ENCODE data around the gene DHX34.
"Not testable (repeated sequence)": the region's sequence is repeated elsewhere in the genome, so short reads cannot be mapped to it uniquely, and the experiment has no call there.

The DHX34 gene

DNA sequence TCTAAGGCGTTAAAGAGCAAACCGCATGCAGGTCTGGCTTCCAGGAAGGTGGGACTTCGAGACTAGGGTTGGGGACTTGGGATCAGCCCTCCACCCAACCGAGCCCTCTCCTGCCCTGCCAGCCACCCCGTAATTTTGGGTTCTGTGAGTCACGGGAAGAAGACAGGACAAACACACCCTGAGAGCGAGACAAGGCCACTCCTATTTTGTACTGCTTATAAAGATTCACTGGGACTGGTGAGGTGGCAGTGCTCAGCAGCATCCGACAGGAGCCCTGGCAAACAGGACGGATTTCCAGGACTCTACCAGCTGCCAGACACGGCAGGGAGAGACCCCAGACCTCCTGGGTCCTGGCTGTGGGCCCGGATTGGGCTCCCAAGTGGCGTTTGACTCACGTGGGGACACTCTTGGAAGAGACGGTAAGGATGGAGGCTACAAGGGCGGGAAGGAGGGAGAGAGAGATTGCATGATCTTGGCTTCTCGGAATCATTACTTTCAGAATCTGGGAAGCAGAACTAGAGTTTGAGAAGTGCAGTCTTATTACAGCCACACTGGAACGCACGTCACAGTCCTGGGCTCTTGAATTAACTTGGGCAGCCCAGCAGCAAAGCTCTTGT is 17.1 kb upstream of the DHX34 start, which contains the start of gene C5AR2:
C5AR2 (plus strand) TSS at position 245 of the 617 bp plus-strand sequence. CDS start 8,625 bp downstream, outside the sequence.
- no peaks in the 10 kb centered on the region for H3K27me3 ChIP-seq (ENCODE audit: control insufficient read depth, insufficient read depth, low read length)
- H3K9me3 ChIP-seq (ENCODE audit: control insufficient read depth, low read depth, low read length): no peaks in the 10 kb centered on the region
- no peaks in the 10 kb centered on the region for H3K36me3 ChIP-seq (ENCODE audit: control insufficient read depth, low read depth, low read length)
- no peak within 1 kb of the TSS for H3K4me3 ChIP-seq (ENCODE audit: low read length)
- H3K9ac ChIP-seq (ENCODE audit: low read length): no peak within 1 kb of the TSS
- H3K27ac ChIP-seq (ENCODE audit: low read length): no peak within 1 kb of the TSS
- H3K4me1 ChIP-seq (ENCODE audit: control insufficient read depth, low read depth, low read length): no peaks in the 10 kb centered on the region

DNA sequence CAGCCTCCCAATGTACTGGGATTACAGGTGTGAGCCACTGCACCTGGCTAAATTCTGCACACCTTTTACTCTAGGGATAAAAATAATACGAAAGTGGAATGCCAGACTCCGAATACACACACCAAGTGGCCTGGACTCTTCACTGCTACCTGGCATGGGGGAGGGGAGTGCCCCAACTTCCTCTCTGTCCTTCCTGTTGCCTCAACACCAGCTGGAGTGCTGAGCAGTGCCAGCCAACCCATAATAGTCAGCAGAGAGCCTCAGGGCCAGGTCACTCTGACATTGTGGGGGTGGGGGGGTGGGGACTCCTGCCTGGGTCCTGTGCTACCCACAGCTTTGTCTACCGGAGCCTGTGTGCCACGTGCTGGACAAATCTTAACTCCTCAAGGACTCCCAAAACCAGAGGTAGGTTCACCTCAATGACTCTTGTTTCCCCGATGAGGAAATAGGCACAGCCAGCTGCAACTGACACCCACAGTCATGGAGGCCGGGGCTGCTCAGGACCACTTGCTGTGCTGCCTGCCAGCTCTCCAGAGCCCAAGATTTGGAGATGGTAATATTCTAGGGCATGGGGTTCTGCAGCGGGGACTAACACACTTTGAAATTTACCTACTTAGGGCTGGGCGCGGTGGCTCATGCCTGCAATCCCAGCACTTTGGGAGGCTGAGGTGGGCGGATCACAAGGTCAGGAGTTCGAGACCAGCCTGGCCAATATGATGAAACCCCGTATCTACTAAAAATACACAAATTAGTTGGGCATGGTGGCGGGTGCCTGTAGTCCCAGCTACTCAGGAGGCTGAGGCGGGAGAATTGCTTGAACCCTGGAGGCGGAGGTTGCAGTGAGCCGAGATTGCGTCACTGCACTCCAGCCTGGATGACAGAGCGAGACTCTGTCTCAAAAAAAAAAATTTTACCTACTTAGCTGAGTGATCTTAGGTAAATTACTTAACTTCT is 12.1 kb upstream of the DHX34 start:
- not testable (repeated sequence) for H3K9ac ChIP-seq (ENCODE audit: low read length); H3K27me3 ChIP-seq (ENCODE audit: control insufficient read depth, insufficient read depth, low read length); H3K36me3 ChIP-seq (ENCODE audit: control insufficient read depth, low read depth, low read length); H3K4me3 ChIP-seq (ENCODE audit: low read length); H3K4me1 ChIP-seq (ENCODE audit: control insufficient read depth, low read depth, low read length); H3K9me3 ChIP-seq (ENCODE audit: control insufficient read depth, low read depth, low read length); H3K27ac ChIP-seq (ENCODE audit: low read length)

DNA sequence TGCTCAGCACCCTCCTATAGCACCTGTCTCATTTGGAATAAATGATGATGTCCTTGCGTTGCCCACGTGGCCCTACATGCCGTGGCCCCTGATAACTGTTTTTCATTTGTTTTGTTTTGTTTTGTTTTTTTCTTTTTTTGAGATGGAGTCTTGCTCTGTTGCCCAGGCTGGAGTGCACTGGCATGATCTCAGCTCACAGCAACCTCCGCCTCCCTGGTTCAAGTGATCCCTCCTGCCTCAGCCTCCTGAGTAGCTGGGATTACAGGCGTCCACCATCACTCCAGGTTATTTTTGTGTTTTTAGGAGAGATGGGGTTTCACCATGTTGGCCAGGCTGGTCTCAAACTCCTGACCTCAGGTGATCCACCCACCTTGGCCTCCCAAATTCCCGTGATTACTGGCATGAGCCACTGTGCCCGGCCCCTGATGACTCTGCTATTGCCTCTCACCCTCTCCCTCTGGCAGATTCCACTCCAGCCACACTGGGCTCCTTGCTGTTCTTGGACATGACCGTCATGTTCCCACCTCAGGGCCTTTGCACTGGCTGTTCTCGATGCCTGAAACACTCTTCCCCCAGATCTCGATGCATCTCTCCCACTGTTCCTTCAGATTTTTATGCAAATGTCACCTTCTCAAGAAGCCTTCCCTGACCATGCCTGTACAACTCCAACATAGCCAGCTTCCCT is 9.8 kb upstream of the DHX34 start:
- Histone ChIP-seq H3K4me3 (ENCODE audit: low read length) (no peak overlapping the region), H3K4me1 (ENCODE audit: control insufficient read depth, low read depth, low read length) (no peaks in the 10 kb centered on the region), H3K36me3 (ENCODE audit: control insufficient read depth, low read depth, low read length) (no peaks in the 10 kb centered on the region), H3K9ac (ENCODE audit: low read length) (no peak overlapping the region), H3K27ac (ENCODE audit: low read length) (no peak overlapping the region), H3K9me3 (ENCODE audit: control insufficient read depth, low read depth, low read length) (no peaks in the 10 kb centered on the region), H3K27me3 (ENCODE audit: control insufficient read depth, insufficient read depth, low read length) (no peaks in the 10 kb centered on the region)

DNA sequence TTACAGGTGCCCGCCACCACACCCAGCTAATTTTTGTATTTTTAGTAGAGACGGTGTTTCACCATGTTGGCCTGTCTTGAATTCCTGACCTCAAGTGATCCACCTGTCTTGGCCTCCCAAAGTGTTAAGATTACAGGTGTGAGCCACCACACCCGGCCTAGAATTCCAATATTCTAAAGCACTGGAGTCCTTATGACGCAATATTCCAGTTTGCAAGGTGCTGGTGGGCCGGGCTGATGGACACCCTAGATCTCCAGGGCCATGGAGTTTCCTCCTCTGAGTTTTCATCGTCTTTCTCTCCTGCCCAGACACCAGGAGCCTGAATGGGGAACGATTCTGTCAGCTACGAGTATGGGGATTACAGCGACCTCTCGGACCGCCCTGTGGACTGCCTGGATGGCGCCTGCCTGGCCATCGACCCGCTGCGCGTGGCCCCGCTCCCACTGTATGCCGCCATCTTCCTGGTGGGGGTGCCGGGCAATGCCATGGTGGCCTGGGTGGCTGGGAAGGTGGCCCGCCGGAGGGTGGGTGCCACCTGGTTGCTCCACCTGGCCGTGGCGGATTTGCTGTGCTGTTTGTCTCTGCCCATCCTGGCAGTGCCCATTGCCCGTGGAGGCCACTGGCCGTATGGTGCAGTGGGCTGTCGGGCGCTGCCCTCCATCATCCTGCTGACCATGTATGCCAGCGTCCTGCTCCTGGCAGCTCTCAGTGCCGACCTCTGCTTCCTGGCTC is 8.5 kb upstream of the DHX34 start:
- H3K9ac ChIP-seq (ENCODE audit: low read length): no peak overlapping the region

DNA sequence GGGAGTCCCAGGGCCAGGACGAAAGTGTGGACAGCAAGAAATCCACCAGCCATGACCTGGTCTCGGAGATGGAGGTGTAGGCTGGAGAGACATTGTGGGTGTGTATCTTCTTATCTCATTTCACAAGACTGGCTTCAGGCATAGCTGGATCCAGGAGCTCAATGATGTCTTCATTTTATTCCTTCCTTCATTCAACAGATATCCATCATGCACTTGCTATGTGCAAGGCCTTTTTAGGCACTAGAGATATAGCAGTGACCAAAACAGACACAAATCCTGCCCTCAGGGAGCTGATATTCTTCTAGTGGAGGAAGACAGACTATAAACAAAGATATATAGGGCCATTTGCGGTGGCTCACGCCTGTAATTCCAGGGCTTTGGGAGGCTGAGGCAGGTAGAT is 7.4 kb upstream of the DHX34 start:
- no peaks in the 10 kb centered on the region for H3K9me3 ChIP-seq (ENCODE audit: control insufficient read depth, low read depth, low read length)
- no peaks in the 10 kb centered on the region for H3K4me1 ChIP-seq (ENCODE audit: control insufficient read depth, low read depth, low read length)
- no peak overlapping the region for H3K4me3 ChIP-seq (ENCODE audit: low read length)
- H3K27me3 ChIP-seq (ENCODE audit: control insufficient read depth, insufficient read depth, low read length): no peaks in the 10 kb centered on the region
- no peak overlapping the region for H3K27ac ChIP-seq (ENCODE audit: low read length)
- no peaks in the 10 kb centered on the region for H3K36me3 ChIP-seq (ENCODE audit: control insufficient read depth, low read depth, low read length)
- no peak overlapping the region for H3K9ac ChIP-seq (ENCODE audit: low read length)

More for the DNA sequence above, 8.5 kb upstream of the DHX34 start:
- Histone ChIP-seq H3K4me1 (ENCODE audit: control insufficient read depth, low read depth, low read length) (no peaks in the 10 kb centered on the region), H3K27me3 (ENCODE audit: control insufficient read depth, insufficient read depth, low read length) (no peaks in the 10 kb centered on the region), H3K36me3 (ENCODE audit: control insufficient read depth, low read depth, low read length) (no peaks in the 10 kb centered on the region), H3K9me3 (ENCODE audit: control insufficient read depth, low read depth, low read length) (no peaks in the 10 kb centered on the region), H3K4me3 (ENCODE audit: low read length) (no peak overlapping the region), H3K27ac (ENCODE audit: low read length) (no peak overlapping the region)

DNA sequence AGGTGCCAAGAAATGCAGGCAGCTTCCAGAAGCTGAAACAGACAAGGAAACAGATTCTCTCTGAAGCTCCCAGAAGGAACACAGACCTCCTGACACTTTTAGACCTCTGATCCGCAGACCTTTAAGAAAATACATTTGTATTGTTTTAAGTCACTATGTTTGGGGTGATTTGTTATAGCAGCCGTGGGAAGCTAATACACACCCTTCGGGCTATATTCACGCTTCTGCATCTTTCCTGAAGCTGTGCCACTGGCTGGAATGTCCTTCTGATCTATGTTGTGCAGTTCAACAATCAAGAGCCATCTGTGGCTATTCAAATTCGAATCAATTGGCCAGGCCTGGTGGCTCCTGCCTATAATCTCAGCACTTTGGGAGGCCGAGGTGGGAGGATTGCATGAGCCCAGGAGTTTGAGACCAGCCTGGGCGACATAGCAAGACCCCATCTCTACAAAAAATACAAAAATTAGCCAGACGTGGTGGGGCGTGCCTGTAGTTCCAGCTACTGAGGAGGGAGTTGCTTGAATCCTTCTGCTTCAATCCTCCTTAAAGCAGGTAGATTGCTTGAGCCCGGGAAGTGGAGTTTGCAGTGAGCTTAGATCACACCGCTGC is 5.8 kb upstream of the DHX34 start:
- Histone ChIP-seq H3K36me3 (ENCODE audit: control insufficient read depth, low read depth, low read length) (no peaks in the 10 kb centered on the region), H3K9ac (ENCODE audit: low read length) (no peak overlapping the region), H3K27ac (ENCODE audit: low read length) (no peak overlapping the region), H3K4me3 (ENCODE audit: low read length) (no peak overlapping the region), H3K9me3 (ENCODE audit: control insufficient read depth, low read depth, low read length) (no peaks in the 10 kb centered on the region), H3K4me1 (ENCODE audit: control insufficient read depth, low read depth, low read length) (no peaks in the 10 kb centered on the region), H3K27me3 (ENCODE audit: control insufficient read depth, insufficient read depth, low read length) (peaks cover 2% of the 10 kb centered on the region)

DNA sequence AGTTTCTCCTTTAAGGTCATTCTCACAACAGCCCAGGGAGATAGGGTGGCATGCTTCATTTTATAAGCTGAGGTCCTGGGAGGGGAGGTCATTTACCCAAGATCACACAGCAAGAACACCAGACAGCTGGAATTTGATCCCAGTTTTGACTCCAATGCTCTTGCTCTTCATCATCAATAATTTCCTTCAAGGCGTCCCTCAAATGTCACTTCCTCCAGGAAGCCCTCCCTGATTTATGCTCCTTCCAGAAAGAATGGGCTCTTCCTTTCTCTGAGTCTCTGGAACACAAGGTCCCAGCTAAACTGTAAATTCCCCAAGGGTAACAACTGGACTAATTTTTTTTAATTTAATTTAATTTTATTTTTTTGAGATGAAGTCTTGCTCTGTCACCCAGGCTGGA is 4.7 kb upstream of the DHX34 start:
- Histone ChIP-seq H3K4me3 (ENCODE audit: low read length) (no peak overlapping the region), H3K27ac (ENCODE audit: low read length) (no peak overlapping the region), H3K9ac (ENCODE audit: low read length) (no peak overlapping the region), H3K36me3 (ENCODE audit: control insufficient read depth, low read depth, low read length) (no peaks in the 10 kb centered on the region), H3K9me3 (ENCODE audit: control insufficient read depth, low read depth, low read length) (no peaks in the 10 kb centered on the region), H3K4me1 (ENCODE audit: control insufficient read depth, low read depth, low read length) (no peaks in the 10 kb centered on the region), H3K27me3 (ENCODE audit: control insufficient read depth, insufficient read depth, low read length) (peaks cover 7% of the 10 kb centered on the region)

DNA sequence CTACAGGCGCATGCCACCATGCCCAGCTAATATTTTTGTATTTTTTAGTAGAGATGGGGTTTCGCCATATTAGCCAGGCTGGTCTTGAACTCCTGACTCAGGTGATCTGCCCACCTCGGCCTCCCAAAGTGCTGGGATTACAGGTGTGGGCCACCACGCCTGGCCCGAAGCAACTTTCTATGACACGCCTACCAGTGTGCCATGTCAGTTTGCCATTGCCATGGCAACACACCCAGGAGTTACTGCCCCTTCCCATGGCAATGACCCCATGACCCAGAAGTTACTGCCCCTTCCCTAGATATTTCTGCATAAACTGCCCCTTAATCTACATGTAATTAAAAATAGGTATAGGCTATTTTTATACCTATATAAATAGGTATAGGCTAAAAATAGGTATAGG is 3.1 kb upstream of the DHX34 start:
- not testable (repeated sequence) for H3K4me3 ChIP-seq (ENCODE audit: low read length); H3K36me3 ChIP-seq (ENCODE audit: control insufficient read depth, low read depth, low read length); H3K27ac ChIP-seq (ENCODE audit: low read length); H3K4me1 ChIP-seq (ENCODE audit: control insufficient read depth, low read depth, low read length); H3K9ac ChIP-seq (ENCODE audit: low read length); H3K9me3 ChIP-seq (ENCODE audit: control insufficient read depth, low read depth, low read length); H3K27me3 ChIP-seq (ENCODE audit: control insufficient read depth, insufficient read depth, low read length)

DNA sequence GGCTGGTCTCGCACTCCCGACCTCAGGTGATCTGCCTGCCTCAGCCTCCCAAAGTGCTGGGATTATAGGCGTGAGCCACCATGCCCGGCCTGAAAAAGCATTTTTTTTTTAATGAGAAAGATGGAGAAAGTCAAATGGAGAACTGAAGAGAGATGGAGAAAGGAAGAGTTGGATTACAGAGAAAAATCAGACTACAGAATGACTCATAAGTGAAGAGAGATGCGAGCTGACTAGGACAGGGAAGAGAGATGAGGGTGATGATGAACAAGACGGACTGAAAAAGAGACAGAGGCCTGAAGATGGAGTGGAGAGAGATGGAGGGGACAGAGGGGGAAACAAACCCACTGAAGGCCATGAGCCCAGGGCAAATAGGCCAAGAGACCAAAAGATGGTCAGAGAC is 1.5 kb downstream of the DHX34 start:
- Histone ChIP-seq H3K4me3 (ENCODE audit: low read length) (no peak overlapping the region), H3K9me3 (ENCODE audit: control insufficient read depth, low read depth, low read length) (no peaks in the 10 kb centered on the region), H3K36me3 (ENCODE audit: control insufficient read depth, low read depth, low read length) (peaks cover 24% of the 10 kb centered on the region), H3K9ac (ENCODE audit: low read length) (no peak overlapping the region), H3K4me1 (ENCODE audit: control insufficient read depth, low read depth, low read length) (peaks cover 9% of the 10 kb centered on the region), H3K27me3 (ENCODE audit: control insufficient read depth, insufficient read depth, low read length) (peaks cover 7% of the 10 kb centered on the region), H3K27ac (ENCODE audit: low read length) (no peak overlapping the region)

DNA sequence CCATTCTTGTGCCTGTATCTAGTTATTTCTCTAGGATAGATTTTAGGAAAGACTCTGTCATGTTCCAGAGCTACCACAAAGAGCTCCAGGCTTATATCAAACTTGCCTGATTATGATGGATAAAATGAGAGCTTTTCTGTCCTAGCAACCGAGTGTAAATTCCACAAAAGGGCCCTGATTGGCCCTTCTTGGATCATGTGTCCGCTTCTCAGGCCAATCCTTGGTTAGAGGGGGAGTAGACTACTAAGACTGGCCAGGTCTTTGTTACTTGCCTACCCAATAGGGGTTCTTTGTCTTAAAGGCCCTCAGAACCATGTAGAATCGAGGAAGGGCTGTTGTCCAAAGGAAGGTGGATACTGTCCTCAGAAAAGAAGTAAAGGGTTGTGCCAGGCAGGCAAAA is 2.4 kb downstream of the DHX34 start:
- Histone ChIP-seq H3K36me3 (ENCODE audit: control insufficient read depth, low read depth, low read length) (peaks cover 32% of the 10 kb centered on the region), H3K4me1 (ENCODE audit: control insufficient read depth, low read depth, low read length) (peaks cover 9% of the 10 kb centered on the region), H3K4me3 (ENCODE audit: low read length) (peak overlapping the region; percentile 31), H3K27ac (ENCODE audit: low read length) (peak overlapping the region; percentile 54), H3K9ac (ENCODE audit: low read length) (peak overlapping the region; percentile 19), H3K9me3 (ENCODE audit: control insufficient read depth, low read depth, low read length) (no peaks in the 10 kb centered on the region), H3K27me3 (ENCODE audit: control insufficient read depth, insufficient read depth, low read length) (peaks cover 7% of the 10 kb centered on the region)

DNA sequence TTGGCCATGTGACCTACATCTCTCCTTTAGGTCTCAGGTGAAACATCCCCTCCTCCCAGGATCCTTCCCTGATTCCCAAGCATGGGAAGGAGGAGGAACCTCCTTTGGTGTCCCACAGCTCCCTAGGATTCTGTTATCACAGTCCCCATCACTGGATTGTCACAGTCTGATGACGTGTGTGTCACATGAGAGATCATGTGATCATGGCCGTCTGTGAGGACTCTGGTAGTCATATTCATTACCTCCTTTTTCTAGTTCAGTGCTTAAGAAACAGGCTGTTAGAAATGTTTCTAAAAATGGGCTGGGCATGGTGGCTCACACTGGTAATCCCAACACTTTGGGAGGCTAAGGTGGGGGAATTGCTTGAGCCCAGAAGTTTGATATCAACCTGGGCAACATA is 3.0 kb downstream of the DHX34 start:
- Histone ChIP-seq H3K4me1 (ENCODE audit: control insufficient read depth, low read depth, low read length) (peaks cover 9% of the 10 kb centered on the region), H3K9ac (ENCODE audit: low read length) (peak overlapping the region; percentile 19), H3K9me3 (ENCODE audit: control insufficient read depth, low read depth, low read length) (no peaks in the 10 kb centered on the region), H3K27ac (ENCODE audit: low read length) (peak overlapping the region; percentile 33), H3K36me3 (ENCODE audit: control insufficient read depth, low read depth, low read length) (peaks cover 38% of the 10 kb centered on the region), H3K4me3 (ENCODE audit: low read length) (peak overlapping the region; percentile 31), H3K27me3 (ENCODE audit: control insufficient read depth, insufficient read depth, low read length) (peaks cover 7% of the 10 kb centered on the region)

All from iPS-18a (cell line).